Hepatocyte (in vitro differentiated cells): ENCODE results near the gene ZNF195.
"Not testable (repeated sequence)": the region's sequence is repeated elsewhere in the genome, so short reads cannot be mapped to it uniquely, and the experiment has no call there.

Experiments
- EZH2 ChIP-seq: fragments of 200-600 bp; sonication (generic); IDR thresholded peaks from 2 replicates; pipeline ENCODE4 v1.6.1; 2016; ENCODE audit warnings: antibody characterized with exemption, mild to moderate bottlenecking, borderline replicate concordance
- EZH2phosphoT487 ChIP-seq: fragments of 200-600 bp; sonication (generic); IDR thresholded peaks from one replicate; pipeline ENCODE4 v1.6.1; 2018; ENCODE audit warnings: antibody characterized with exemption, mild to moderate bottlenecking, low read depth, moderate library complexity; ENCODE audit not compliant: unreplicated experiment, severe bottlenecking
- TF ChIP-seq, protein P1 (sequence below): fragments of 200-600 bp; sonication (generic); IDR thresholded peaks from 2 replicates; pipeline ENCODE4 v1.5.1; 2016; ENCODE audit warnings: antibody characterized with exemption, mild to moderate bottlenecking; ENCODE audit not compliant: poor library complexity

DNA sequence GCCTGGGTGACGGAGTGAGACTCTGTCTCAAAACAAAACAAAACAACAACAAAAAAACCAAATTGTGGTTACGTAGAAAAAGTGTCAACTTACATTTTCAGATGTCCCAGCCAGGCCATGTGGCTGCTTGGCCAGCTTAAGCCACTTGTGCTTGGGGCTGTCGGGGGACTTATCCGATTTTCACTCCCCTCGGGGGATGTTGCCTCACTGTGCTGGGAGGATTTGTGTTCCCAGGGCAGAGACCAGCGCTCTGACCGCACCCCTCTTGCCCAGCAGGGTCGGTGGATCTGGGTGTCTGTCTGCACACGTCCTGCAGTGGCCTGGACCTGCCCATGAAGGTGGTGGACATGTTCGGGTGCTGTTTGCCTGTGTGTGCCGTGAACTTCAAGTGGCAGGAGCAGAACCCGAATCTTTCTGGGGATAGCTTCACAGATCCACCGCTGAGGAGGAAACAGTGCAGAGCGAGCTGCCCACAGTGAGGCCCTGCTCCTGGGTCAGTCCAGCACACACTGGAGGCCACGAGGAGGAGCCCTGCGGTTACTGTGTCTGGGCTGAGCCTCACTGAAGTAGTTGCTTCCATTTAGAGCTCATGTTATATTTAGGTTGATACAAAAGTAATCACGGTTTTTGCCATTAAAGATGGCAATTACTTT lies 27.4 kb upstream of the ZNF195 start:
- TF ChIP-seq, protein P1, sequence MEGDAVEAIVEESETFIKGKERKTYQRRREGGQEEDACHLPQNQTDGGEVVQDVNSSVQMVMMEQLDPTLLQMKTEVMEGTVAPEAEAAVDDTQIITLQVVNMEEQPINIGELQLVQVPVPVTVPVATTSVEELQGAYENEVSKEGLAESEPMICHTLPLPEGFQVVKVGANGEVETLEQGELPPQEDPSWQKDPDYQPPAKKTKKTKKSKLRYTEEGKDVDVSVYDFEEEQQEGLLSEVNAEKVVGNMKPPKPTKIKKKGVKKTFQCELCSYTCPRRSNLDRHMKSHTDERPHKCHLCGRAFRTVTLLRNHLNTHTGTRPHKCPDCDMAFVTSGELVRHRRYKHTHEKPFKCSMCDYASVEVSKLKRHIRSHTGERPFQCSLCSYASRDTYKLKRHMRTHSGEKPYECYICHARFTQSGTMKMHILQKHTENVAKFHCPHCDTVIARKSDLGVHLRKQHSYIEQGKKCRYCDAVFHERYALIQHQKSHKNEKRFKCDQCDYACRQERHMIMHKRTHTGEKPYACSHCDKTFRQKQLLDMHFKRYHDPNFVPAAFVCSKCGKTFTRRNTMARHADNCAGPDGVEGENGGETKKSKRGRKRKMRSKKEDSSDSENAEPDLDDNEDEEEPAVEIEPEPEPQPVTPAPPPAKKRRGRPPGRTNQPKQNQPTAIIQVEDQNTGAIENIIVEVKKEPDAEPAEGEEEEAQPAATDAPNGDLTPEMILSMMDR, result not testable (repeated sequence)
- TF ChIP-seq EZH2, EZH2phosphoT487: not testable (repeated sequence)
